Parathyroid adenoma (tissue), 2 donors: Measurements from ENCODE around the gene PWWP2B.
"Not testable (repeated sequence)": the region's sequence is repeated elsewhere in the genome, so short reads cannot be mapped to it uniquely, and the experiment has no call there.

Experiments
- H2AFZ ChIP-seq: fragments of 300-600 bp; sonication (generic); one replicate; pipeline ENCODE4 v1.7.0; 2017; ENCODE audit warnings: antibody characterized with exemption, mild to moderate bottlenecking
- H3K27ac ChIP-seq: fragments of 300-600 bp; sonication (generic); one replicate; pipeline ENCODE4 v1.7.0; 2017
- H3K27me3 ChIP-seq: fragments of 300-600 bp; sonication (generic); one replicate; pipeline ENCODE4 v1.7.0; 2017; ENCODE audit warnings: low read length; ENCODE audit not compliant: control insufficient read depth, insufficient read depth
- H3K36me3 ChIP-seq: fragments of 300-600 bp; sonication (generic); one replicate; pipeline ENCODE4 v1.7.0; 2017; ENCODE audit warnings: low read length; ENCODE audit not compliant: control insufficient read depth, insufficient read depth
- H3K4me1 ChIP-seq: fragments of 300-600 bp; sonication (generic); one replicate; pipeline ENCODE4 v1.7.0; 2017; ENCODE audit warnings: control low read depth
- H3K4me2 ChIP-seq: fragments of 300-600 bp; sonication (generic); one replicate; pipeline ENCODE4 v1.7.0; 2017; ENCODE audit warnings: low read length
- H3K4me3 ChIP-seq: fragments of 300-600 bp; sonication (generic); one replicate; pipeline ENCODE4 v1.7.0; 2017; ENCODE audit warnings: low read depth, low read length
- H3K79me2 ChIP-seq: fragments of 300-600 bp; sonication (generic); one replicate; pipeline ENCODE4 v1.7.0; 2017; ENCODE audit warnings: control low read depth
- H3K9ac ChIP-seq: fragments of 300-600 bp; sonication (generic); one replicate; pipeline ENCODE4 v1.7.0; 2017; ENCODE audit warnings: mild to moderate bottlenecking
- H3K9me3 ChIP-seq: fragments of 300-600 bp; sonication (generic); one replicate; pipeline ENCODE4 v1.7.0; 2017; ENCODE audit warnings: low read length; ENCODE audit not compliant: control insufficient read depth
- TF ChIP-seq, protein P1 (sequence below): fragments of 300-600 bp; sonication (generic); IDR thresholded peaks from one replicate; pipeline ENCODE4 v1.7.0; 2017; ENCODE audit warnings: antibody characterized with exemption, mild to moderate bottlenecking
- donor health status: primary hyperparathyroidism.

PWWP2B gene

DNA sequence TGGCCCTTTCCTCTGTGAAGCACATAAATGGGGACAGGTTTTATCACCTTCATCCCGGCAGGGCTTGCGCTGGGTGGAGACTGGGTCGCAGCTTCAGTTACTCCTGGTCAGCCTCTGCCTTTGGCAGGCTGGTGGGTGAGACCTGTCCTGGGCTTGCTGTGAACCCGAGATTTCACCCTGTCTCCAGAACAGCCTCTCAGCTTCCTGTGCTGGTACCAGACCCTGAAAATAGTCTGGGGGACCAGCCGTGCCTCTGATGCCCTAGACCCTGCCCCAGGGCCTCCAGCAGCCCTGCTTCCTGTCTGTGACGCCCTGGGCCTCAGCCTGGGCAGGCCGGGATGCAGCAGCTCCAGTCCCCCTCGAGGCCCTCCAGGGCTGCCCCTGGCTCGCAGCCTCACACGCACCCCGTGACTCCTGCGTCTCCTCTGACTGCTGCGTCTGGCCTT lies 13.2 kb upstream of the PWWP2B start:
- H3K36me3 ChIP-seq = no peaks in the 10 kb centered on the region
- H3K9ac ChIP-seq = no peak overlapping the region
- H3K4me2 ChIP-seq = no peak overlapping the region
- H3K27me3 ChIP-seq = no peaks in the 10 kb centered on the region
- H3K9me3 ChIP-seq = no peaks in the 10 kb centered on the region
- H2AFZ ChIP-seq = no peak overlapping the region
- no peaks in the 10 kb centered on the region for H3K79me2 ChIP-seq
- H3K4me1 ChIP-seq = peaks cover 3% of the 10 kb centered on the region
- H3K27ac ChIP-seq = no peak overlapping the region
- TF ChIP-seq, protein P1, sequence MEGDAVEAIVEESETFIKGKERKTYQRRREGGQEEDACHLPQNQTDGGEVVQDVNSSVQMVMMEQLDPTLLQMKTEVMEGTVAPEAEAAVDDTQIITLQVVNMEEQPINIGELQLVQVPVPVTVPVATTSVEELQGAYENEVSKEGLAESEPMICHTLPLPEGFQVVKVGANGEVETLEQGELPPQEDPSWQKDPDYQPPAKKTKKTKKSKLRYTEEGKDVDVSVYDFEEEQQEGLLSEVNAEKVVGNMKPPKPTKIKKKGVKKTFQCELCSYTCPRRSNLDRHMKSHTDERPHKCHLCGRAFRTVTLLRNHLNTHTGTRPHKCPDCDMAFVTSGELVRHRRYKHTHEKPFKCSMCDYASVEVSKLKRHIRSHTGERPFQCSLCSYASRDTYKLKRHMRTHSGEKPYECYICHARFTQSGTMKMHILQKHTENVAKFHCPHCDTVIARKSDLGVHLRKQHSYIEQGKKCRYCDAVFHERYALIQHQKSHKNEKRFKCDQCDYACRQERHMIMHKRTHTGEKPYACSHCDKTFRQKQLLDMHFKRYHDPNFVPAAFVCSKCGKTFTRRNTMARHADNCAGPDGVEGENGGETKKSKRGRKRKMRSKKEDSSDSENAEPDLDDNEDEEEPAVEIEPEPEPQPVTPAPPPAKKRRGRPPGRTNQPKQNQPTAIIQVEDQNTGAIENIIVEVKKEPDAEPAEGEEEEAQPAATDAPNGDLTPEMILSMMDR = no peak
- H3K4me3 ChIP-seq = no peak overlapping the region

DNA sequence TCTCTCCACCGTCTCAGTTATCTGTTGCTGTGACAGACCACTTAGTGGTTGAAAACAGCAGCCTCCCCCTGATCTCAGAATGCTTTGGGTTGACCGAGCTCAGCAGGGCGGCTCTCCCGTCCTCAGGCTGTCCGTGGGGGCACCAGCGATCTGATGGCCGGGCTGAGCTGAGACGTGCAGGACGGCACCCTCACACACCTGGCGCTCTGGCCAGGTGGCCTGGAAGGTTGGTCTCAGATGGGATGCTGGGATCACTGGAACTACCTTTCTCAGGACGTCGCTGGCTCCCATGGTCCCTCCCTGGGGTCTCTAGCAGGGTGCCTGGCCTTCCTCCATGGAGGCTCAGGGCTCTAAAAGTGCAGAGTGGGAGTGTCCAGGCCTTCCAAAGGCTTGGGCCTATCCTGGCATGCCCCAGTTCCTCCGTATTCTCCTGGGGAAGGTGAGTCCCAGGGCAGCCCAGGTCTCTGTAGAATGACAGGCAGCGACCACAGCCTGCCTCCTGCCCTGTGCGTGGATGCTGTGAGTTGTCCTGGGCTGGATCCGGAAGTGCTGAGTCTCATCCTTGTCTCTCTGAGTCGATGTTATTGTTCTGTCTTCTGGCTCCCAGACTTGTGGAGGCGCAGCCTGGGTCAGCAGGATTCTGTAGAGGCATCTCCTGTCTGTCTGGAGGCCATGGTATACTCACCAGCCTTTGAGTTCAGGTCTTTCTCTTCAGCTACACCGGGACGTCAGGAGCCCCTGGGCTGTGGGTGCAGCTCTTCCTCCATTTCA lies 12.2 kb upstream of the PWWP2B start:
- H3K27ac ChIP-seq = no peak overlapping the region
- TF ChIP-seq, protein P1 = no peak
- no peaks in the 10 kb centered on the region for H3K79me2 ChIP-seq
- H3K4me2 ChIP-seq = no peak overlapping the region
- H2AFZ ChIP-seq = no peak overlapping the region
- no peaks in the 10 kb centered on the region for H3K27me3 ChIP-seq
- H3K9me3 ChIP-seq = no peaks in the 10 kb centered on the region
- H3K4me1 ChIP-seq = peaks cover 13% of the 10 kb centered on the region
- H3K36me3 ChIP-seq = no peaks in the 10 kb centered on the region
- no peak overlapping the region for H3K4me3 ChIP-seq
- no peak overlapping the region for H3K9ac ChIP-seq

DNA sequence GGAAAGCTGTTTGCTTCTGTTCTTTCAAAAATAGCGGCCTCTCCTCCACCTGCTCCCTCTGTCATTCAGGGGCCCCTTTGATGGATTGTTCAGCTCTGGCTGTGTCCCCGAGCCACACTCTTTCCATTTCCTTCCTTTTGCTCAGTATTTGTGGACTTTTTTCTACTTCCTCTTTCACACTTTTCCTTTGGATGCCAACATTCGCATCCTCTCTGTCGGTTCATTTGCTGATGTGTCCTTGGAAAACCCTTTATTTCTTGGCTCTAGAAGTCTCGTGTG lies 11.7 kb upstream of the PWWP2B start:
- Histone ChIP-seq H3K9me3 (no peaks in the 10 kb centered on the region), H2AFZ (no peak overlapping the region), H3K27ac (no peak overlapping the region), H3K4me2 (no peak overlapping the region), H3K27me3 (no peaks in the 10 kb centered on the region), H3K79me2 (no peaks in the 10 kb centered on the region), H3K4me1 (peaks cover 18% of the 10 kb centered on the region), H3K9ac (no peak overlapping the region), H3K4me3 (no peak overlapping the region), H3K36me3 (no peaks in the 10 kb centered on the region)
- TF ChIP-seq, protein P1 = no peak

DNA sequence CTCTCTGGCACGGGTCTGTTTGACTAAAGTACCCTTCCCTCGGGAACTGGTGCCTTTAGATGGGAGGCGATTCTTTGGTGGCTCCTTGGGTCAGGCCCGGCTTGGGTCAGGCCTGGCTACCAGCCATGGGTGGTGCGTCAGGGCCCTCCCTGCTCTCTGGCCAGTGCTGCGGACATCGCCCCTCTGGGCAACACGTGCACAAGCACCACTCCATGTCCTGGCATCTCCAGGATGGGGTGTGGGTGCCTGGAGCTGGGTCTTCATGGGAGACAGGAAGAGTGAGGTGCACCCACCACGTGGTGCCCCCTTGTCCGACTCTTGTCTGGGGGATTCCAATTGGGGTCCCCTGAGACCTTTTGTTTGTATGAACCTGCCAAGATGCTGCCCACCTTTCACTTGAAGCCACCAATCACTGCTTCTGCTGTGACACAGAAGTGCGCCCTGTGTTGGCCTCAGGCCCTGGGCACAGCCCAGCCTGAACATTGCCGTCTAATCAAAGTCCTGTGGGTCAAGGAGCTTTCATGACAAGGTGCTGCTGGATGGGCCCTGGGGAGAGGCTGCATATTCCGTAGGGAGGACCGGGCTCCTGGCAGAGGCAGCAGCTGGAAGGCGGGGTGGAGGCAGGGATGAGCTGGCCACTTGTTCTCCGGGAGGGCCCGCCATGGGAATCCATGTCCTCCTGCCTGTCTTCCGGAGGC lies 11.1 kb upstream of the PWWP2B start:
- Histone ChIP-seq H3K79me2 (no peaks in the 10 kb centered on the region), H3K36me3 (no peaks in the 10 kb centered on the region), H3K4me3 (no peak overlapping the region), H3K9me3 (no peaks in the 10 kb centered on the region), H2AFZ (no peak overlapping the region), H3K27me3 (no peaks in the 10 kb centered on the region), H3K4me1 (peaks cover 20% of the 10 kb centered on the region), H3K9ac (no peak overlapping the region), H3K27ac (no peak overlapping the region), H3K4me2 (no peak overlapping the region)
- TF ChIP-seq, protein P1 = no peak

DNA sequence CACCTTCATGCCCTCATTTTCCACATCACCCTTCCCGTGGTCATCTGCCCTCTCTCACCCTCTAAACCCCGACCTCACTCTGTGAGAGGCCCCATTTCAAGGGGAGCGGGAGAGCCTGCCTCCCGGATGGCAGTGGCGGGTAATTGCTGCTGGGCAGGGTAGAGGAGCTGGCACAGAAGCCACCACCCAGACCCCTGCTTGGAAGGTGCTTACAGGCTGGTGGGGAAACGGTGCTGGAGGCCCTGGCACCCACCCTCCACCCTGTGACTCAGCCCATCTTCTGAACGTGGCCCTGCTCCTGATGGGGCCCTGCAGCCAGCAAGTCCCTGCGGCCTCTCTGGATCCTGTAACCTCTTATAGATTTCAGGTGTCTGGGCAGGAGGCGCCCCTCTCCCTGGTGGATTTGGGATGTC lies 10.6 kb upstream of the PWWP2B start:
- Histone ChIP-seq H3K9ac (no peak overlapping the region), H3K9me3 (no peaks in the 10 kb centered on the region), H3K4me2 (no peak overlapping the region), H3K4me3 (no peak overlapping the region), H3K4me1 (peaks cover 20% of the 10 kb centered on the region), H3K27ac (no peak overlapping the region), H3K36me3 (no peaks in the 10 kb centered on the region), H2AFZ (no peak overlapping the region), H3K27me3 (no peaks in the 10 kb centered on the region), H3K79me2 (no peaks in the 10 kb centered on the region)
- TF ChIP-seq, protein P1 = no peak

DNA sequence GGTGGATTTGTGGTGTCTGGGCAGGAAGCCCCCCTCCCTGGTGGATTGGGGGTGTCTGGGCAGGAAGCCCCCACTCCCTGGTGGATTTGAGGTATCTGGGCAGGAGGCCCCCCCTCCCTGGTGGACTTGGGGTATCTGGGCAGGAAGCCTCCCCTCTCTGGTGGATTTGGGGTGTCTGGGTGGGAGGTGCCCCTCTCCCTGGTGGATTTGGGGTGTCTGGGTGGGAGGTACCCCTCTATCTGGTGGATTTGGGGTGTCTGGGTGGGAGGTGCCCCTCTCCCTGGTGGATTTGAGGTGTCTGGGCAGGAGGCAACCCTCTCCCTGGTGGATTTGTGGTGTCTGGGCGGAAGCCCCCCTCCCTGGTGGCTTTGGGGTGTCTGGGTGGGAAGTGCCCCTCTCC lies 10.1 kb upstream of the PWWP2B start:
- not testable (repeated sequence) for H3K36me3 ChIP-seq, H3K4me3 ChIP-seq, H3K27ac ChIP-seq, H3K79me2 ChIP-seq, H3K4me2 ChIP-seq, H3K9ac ChIP-seq, H3K27me3 ChIP-seq, H2AFZ ChIP-seq, H3K9me3 ChIP-seq
- peaks cover 20% of the 10 kb centered on the region for H3K4me1 ChIP-seq
